Measurements from ENCODE around the gene TTYH3.
"Not testable (repeated sequence)": the region's sequence is repeated elsewhere in the genome, so short reads cannot be mapped to it uniquely, and the experiment has no call there.

Gene TTYH3

DNA sequence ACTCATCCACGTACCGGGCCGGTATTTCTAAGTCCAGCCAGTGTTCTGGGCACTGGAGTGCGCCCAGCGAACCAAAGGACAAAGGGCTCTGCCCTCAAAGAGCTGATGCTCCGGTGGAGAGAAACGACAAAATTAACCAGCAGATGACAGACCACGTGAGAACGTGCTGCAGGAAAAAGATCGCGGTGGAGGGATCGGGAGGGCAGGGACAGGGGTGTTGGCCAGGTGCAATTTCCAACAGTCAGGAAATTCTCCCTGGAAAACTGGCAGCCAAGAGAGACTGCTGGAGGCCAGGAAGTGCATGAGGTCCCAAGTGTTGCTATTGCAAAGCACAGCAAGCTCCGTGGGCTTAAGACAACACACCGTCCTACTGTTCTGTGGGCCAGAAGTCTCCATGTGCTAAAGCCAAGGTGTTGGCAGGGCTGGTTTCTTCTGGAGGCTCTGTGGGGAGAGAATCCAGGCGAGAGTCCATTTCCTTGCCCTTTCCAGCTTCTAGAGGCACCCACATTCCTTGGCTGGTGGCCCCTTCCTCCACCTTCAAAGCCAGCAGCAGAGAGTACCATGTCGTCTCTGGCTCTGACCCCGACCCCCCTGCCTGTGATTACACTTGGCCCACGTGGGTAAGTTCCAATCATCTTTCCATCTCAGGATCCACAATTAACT, 34.9 kb downstream of the TTYH3 start:
- no peak for DNase-seq

DNA sequence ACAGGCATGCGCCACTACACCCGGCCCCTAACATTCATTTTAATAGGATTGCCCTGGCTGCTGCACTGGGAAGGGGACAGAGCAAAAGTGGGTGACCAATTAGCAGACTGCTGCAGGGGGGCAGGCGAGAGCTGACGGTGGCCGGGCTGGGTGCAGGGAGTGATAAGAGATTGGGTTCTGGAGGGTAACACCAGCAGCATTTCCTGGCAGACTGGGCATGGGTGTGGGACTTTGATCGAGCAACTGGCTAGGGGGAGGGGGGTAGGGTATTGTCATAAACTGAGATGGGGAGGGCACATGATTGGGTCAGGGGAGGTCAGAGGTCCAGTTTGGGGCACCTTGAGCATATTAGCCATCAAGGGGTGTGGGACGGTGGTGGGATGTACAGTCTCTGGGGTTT, 36.1 kb downstream of the TTYH3 start:
- no peak for DNase-seq

DNA sequence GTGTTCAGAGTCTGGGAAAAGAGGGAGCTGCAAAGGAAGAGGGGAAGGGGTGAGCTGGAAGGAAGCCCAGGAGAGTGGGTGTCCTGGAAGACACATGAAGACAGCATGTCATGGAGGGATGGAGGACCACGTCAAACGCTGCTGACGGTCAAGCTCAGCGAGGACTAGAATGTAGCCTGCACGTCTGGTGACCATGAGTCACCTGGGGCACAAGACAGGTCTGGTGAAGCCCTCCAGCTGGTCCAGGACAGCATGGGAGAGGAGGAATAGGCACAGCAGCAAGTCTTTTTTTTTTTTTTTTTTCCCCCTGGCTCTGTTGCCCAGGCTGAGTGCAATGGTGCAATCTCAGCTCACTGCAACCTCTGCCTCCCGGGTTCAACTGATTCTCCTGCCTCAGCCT, 36.6 kb downstream of the TTYH3 start:
- no peak for DNase-seq

DNA sequence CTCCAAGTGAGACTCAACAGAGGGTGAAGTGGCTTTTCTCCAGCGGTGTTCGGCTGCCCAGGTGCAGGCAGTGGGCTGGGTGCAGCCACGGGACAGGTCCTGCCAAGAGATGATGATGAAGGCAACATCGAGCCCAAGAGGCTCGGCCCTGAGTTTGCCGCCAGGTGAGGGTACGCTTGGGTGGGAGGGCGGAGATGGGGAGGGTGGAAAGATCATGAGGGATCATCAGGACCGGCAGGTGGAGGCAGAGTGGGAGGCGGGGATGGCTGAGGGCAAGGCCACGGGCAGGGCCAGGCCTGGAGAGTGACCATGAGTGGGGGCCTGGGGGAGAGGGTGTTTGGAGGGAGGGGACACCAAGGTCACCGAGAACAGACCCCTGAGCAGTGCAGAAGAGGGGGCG, 38.4 kb downstream of the TTYH3 start:
- DNase-seq, result no peak

DNA sequence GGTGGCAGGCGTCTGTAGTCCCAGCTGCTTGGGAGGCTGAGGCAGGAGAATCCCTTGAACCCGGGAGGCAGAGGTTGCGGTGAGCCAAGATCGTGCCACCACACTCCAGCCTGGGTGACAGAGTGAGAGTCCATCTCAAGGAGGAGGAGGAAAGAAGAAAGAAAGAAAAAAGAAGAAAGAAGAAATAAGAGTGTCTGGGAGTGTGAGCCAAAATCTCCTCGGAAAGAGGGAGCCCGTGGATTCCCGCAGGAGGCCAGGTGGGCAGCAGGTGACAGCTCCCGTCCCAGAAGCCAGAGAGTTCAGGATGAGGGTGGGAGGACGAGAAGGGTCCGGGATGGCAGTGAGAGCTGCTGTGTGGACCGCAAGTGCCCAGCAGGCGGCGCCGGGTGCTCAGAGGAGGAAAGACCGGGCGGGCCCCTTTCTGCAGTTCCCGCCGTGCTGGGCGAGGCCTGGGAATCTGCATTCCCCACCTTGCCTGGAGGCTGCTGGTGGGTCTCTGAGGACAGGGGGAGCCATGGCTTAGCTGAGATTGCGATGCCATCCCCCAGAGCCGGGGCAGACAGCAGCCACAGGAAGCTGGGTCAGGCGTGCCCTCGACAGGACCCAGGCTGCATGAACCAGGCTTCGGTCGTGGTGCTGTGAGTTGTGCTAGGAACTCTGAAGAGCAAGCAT, 39.1 kb downstream of the TTYH3 start:
- peak; percentile 65 for DNase-seq

DNA sequence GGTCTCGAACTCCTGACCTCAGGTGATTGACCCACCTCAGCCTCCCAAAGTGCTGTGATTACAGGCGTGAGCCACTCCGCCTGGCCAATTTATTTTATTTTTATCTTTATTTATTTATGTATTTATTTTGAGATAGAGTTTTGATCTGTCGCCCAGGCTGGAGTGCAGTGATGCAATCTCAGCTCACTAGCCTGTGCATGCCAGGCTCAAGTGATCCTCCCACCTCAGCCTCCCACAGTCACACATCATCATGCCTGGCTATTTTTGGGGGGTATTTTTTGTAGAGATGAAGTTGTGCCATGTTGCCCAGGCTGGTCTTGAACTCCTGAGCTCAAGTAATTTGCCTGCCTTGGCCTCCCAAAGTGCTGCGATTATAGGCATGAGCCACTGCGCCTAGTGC, 41.4 kb downstream of the TTYH3 start:
- not testable (repeated sequence) for DNase-seq

DNA sequence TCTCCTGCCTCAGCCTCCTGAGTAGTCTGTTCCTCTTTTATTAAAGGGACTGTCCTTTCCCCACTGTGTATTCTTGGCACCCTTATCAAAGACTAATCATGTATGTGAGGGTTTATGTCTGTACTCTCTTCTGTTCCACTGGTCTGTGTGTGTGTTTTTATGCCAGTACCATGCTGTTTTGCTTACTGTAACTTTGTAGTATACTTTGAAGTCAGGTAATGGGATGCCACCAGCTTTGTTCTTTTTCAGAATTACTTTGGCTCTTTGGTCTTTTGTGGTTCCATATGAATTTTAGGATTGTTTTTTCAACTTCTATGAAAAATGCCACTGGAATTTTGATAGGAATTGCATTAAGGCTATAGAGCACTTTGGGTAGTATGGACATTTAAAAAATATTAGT, 42.1 kb downstream of the TTYH3 start:
- DNase-seq, result no peak

DNA sequence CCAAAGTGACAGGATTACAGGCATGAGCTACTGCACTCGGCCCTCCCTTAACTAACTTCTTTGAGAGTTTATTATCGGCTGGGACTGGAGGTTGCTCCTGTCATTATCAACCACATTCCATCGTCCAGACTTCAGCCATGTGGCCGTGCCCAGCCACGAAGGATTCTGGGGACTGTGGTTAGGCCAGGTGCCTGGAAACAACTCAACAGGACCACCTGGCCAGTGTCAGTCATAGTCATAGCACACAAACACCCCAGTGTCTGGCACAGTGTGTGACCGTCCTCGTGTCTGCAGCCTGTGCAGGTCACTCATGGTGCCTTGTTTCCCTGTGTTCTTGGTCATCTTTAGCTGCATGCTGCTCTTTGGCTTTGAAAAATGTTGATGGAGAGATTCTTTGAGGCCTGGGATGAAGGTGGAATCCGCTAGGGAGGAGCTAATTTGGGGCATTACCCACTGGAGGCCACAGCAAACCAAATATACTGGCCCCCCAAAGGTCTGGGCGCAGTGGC, 43.5 kb downstream of the TTYH3 start:
- no peak for DNase-seq

DNA sequence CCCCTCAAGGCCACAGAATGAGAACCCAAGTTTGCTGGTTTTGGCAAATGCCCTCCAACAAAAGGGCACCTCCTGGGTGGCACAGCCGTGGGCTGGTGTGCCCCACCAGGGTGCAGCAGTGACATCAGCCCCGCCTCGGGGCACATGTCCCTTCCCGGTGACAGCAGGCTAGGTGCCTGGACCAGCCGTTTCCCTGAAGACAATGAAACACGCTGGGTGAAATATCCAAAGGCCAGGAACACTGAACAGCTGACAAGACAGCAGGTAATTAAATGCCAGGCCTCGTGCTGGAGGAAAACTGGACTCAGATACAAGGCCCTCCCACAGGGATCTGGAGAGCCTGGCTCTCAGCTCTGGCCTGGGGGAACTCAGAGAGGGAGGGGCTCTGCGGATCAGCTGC, 44.8 kb downstream of the TTYH3 start:
- DNase-seq, result not testable (repeated sequence)

DNA sequence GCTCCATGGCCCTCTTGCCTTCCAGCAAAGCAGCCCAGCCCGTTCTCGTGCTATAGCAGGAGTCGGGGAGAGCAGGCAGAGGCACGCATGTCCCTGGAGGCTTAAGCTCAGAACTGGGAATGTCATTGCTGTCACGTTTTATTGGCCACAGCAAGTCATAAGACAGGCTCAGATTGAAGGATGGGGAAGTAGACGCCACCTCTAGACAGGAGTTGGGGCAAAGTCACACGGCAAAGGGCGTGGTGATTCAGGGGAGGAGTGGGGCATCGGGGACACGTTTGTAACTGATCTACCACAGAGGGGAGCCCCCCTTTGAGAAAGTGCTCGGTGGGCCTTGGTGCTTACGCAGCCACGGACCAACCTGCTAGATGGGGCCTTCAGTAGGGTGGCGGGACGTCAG, 46.7 kb downstream of the TTYH3 start:
- not testable (repeated sequence) for DNase-seq

DNA sequence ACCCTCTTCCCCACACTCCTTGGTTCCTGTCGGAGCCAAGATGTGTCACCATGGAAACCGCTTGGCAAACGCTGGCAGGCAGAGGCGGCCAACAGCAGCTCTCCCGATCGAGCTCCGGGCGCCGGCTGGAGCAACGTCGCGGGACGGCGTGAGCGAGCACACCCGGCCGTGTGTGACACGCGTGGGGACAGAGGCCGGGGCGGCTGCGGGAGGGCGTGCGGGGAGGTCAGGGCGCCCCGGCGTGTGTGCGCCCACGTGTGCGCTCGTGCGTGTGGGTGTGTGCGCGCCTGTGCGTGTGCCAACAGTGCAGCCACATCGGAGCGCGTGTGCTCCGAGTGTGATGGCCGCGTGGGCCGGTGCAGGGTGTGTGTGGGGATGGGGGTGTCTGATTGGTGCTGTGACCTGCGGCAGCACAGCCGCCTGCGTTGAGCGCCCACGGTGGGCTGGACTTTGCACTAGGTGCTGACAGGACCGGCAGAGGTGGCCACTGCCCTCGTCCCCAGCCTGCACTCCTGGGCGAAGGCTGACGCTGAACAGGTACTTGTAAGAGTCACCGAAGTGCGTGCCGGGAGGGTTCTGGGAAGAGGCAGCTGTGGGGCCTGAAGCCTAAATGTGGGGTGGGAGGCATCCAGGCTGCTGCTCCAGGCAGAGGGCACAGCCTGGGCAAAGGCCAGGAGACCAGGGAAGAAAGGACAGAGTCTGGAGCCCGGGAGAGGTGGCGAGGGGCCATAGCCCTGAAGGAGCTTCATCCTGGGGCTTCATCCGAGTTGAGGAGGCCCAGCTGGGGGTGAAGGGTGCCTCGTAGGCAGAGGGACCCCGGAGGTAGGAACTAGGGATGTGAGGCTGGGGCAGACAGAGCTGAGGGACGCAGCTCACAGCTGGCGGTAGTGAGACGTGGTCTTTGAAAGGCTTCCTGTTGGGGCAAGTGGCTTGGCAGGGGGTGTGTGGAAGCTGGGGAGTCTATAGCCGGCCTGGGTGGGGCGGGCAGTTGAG, 47.6 kb downstream of the TTYH3 start:
- not testable (repeated sequence) for DNase-seq

DNA sequence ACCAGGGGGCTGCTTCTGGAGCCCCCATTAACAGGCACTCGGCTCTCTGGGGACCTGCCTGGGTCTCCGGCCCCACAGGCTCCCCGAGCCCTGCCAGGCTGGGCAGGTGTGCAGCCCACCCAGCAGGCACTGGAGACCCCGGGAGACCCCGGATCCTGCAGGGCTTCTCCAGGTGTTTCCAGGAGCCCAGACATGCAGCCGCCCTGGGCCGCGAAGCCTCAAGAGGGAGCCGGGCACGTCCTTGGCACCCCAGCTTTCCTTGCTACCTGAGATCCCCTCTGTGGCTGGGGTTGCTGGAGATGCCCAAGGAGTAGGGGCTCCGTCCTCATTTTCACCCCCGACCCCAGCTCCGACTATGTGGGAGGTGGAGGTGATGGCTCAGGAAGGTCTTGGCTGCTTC, 48.5 kb downstream of the TTYH3 start:
- no peak for DNase-seq

DNA sequence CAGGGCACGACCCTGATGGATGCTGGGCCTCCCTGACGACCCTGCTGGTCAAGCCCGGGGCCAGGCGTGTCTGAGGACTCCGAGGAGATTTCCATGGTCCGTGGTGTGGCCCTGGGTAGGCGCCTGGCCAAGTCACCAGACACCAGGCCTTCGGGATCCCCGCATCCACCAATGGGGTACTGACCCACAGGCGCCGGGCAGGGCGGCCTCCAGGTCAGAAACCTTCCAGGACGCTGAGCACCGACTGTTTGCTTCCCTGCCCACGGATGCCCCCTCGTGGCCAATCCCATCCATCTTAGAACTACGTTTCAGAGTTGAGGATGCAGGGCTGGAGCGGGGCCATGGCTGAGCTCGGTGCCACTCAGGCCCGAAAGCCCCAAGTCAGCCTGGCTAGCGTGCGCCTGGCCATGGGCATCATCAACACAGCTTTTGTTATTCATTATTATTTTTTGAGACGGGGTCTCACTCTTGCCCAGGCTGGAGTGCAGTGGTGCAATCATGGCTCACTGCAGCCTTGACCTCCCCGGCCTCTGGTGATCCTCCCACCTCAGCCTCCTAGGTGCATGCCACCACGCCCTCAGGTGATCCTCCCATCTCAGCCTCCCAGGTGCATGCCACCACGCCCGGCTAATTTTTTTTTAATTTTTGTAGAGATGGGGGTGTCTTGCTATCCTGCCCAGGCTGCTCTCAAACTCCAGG, 49.2 kb downstream of the TTYH3 start:
- no peak for DNase-seq

DNA sequence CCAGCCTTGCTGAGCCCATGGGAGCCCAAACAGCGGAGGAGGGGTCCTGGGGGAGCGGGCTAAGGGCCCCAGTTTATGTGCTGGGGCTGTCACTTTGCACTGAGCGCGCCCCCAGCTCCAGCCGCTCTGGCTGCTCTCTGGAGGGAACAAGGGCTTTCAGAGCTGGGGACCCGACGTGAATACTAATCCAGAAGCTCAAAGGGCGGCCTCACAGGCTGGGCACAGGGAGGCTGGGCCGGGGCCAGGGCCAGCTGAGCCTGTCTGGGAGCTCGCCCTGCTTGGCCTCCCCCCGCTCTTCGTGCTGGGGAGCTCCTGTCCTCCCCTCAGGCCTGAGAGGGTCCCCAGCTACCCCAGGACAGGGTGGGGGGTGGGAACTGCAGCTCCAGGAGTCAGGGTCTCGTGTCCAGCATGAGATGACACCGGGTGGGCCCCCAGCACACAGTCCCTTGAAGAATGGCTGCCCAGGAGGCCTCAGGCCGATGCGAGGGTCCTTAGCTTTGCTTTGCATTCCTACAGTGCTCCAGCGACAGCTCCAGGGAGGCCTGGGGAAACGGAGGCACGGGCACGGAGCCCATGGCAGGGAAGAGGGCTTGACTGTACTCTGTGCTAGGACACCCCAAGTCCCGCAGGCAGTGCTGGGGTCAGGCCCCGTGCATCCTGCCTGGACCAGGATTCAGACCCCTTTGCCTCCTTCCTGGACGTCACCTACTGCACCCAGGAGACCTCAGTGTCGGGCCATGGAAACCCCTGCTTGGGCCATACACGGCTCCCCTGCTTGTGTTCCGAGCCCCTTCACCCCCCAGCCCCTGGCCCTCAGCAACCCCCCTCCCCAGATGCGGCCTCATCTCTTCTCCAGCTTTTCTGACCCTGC, 50.4 kb downstream of the TTYH3 start:
- no peak for DNase-seq

DNA sequence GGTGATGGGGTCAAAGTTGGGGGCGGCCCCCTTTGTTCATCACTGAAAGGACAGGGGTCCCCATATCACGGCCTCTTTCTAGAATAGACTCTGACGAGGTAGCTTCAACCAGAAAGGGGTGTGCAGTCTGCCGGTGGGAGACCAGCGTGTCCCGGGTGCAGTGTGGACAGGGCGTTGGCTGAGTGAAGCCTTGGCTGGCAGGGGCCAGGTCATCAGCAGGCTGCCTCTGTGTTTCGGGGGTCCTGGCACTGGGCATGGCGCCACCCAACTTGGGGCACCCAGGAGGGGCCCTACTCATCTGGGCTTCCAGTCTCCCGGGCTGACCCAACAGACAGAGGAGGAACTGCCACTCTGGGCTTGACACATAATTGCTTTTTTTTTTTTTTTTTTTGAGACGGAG, 52.7 kb downstream of the TTYH3 start:
- DNase-seq, result no peak

DNA sequence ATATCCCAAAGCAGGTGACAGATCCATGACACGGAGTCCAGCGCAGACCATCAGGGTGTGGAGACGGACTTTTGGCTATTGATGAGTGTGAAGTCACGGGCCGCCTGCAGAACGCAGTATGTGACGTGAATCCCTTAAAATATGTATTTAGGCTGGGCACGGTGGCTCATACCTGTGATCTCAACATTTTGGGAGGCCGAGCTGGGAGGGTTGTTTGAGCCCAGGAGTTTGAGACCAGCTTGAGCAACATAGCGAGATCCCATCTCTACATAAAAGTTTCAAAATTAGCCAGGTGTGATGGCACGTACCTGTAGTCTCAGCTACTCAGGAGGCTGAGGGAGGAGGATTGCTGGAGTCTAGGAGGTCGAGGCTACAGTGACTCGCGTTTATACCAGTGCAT, 54.3 kb downstream of the TTYH3 start:
- DNase-seq, result no peak

DNA sequence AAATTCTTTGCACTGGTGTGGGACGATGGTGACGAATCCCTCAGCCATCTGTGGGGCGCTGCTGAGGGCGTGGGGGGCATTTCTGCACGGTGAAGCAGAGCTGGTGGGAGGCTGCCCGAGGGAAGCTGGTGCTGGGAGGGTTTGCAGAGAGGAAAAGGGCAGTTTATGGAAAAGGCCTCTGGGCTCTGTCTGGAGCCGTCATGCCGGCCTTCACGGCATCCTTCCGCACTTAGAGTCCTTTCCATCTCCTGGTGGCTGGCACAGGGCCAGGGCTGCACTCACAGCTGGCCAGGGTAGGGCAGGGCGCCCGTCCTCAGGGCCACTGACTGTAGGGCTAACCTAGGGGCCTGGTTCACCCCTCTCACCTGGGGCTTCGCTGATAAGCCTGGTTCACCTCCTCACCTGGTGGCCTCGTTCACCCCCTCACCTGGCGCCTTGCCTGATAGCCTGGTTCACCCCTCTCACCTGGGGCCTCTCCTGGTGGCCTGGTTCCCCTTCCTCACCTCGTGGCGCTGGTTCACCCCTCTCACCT, 55.6 kb downstream of the TTYH3 start:
- DNase-seq, result no peak

DNA sequence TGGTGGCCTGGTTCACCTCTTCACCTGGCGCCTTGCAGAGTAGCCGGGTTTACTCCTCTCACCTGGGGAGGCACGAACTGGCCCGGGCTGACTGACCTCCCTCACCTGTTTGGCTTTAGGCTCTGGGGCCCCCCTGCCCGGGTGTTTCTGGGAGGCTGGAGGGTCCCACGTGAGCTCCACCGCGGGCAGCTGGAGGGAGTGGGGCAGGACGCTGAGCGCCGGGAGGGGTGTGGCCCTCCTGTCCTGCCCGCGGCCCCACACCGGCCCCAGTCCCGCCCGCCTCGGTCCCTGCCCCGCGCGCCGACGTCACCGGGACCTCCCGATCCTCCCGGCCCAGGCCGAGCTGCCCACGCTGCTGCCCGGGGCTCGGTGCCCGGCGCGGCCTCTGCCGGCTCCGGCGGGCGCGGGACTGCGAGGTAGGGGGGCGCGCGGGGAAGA, 56.1 kb downstream of the TTYH3 start, which contains the start of gene AMZ1:
TSS of gene AMZ1 (plus strand) at position 322 of the 438 bp plus-strand sequence. CDS start 12,250 bp downstream, outside the sequence.
- DNase-seq, result no peak

DNA sequence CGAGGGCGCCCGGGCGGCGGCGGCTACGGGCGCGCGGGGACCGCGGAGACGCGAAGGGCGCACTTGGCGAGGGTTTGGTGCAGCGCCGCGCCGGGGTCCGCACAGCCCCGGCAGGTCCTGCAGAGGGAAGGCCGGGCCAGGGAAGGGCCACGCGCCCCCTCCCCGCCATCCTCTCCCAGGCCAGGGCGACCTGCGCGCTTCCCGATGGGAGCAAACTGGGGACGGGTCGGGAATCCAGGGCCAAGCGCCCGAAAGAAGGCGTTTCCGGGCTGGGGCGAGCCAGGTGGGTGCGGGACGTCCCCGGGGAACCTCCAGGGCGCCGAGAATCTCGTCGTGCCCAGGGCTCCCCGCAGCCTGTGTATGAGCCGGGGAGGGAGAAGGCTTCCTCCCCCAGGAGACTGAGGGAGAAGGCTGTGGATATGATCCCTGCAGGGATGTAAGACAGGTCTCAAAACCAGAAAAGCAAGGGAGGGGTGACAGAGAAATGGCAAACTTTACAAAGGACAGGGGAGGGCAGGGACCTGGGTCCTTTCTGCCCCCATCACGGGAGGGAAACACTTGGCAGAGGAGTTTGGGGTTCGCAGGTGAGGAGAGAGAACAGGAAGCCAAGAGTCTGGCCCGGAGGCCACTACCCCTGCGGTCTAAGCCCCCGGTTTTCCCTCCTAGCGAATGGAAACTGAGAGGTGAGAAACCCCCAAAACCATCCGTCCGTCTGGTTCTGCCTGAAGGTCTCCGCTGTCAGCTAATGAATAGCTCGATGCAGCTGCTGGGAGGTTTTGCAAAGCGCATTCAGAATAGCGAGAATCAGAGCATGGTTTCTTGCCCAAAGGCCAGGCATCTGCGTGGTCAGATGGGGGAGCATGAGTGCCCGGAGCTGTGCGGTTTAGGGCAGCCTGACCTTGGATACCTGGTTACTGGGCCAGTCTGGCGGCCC, 56.9 kb downstream of the TTYH3 start:
- DNase-seq, result no peak

DNA sequence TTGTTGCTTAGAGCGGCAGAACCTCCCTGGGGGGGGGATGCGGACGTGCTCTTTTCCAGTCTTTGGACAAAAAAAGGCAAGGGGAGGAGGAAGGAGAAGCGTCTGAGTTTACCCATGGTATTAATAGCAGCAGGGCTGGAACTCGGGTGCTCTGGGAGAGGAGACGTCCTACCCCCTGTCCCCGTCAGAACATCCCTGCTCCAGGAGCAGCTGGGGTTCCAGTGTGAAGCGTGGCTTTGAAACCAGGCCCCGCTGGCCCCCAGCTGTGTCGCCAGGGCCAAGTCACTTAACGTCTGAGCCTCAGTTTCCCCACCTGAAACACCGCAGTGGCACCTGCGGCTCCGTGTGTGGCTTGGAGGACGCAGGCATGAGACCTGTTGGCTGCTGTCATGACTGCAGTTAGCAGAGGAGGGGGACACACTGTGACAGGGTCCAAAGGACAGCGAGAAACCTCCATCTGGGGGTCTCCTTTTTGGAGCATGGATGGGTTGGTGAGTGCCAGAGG, 57.6 kb downstream of the TTYH3 start:
- no peak for DNase-seq
